HEK293 (cell line): Measurements from ENCODE around the gene KLHL18.
A peak's percentile ranks its signal among the peaks of the same experiment; 100 is the strongest.

Source experiments
- CTCF ChIA-PET: fragments of 350-600 bp; formaldehyde crosslinking; extraction: SDS; loops from one replicate; lab custom pipeline; 2021; ENCODE audit warnings: antibody characterized with exemption; lab: Yijun Ruan, JAX
- POLR2A ChIA-PET: fragments of 300-600 bp; formaldehyde crosslinking; extraction: SDS; loops from one replicate; lab custom pipeline; 2020; ENCODE audit warnings: antibody characterized with exemption, inconsistent platforms; lab: Yijun Ruan, JAX
- H3K27ac ChIP-seq: fragments of 200-500 bp; sonication (Bioruptor generic); 2 replicates; pipeline ENCODE4 v1.5.1; 2014; ENCODE audit warnings: low read depth, low read length, control low read depth, inconsistent platforms; ENCODE audit errors: extremely low read depth
- H3K36me3 ChIP-seq, 2 experiments: fragments of 200-500 bp in 1 of 2; sonication (Bioruptor generic) in 1 of 2; 1 replicate in 1 of 2; 2 replicates in 1 of 2; pipeline ENCODE4 v1.5.1; 2014 to 2017; ENCODE audit warnings: inconsistent platforms in 2 of 2, low read length in 2 of 2; ENCODE audit not compliant: control insufficient read depth in 2 of 2, insufficient read depth in 1 of 2
- H3K4me1 ChIP-seq: fragments of 200-500 bp; sonication (Bioruptor generic); 2 replicates; pipeline ENCODE4 v1.5.1; 2014; ENCODE audit warnings: mild to moderate bottlenecking, low read length, inconsistent platforms; ENCODE audit not compliant: control insufficient read depth, insufficient read depth
- H3K4me3 ChIP-seq: 2 replicates; pipeline ENCODE4 v1.5.1; 2011; ENCODE audit warnings: low read depth, mild to moderate bottlenecking, control low read depth, low read length, moderate library complexity
- H3K9me3 ChIP-seq: fragments of 200-500 bp; sonication (Bioruptor generic); 2 replicates; pipeline ENCODE4 v1.5.1; 2014; ENCODE audit warnings: low read depth, low read length, inconsistent platforms; ENCODE audit not compliant: control insufficient read depth, insufficient read depth
- KLF1 ChIP-seq: fragments of 450-650 bp; formaldehyde crosslinking; IDR thresholded peaks from 2 replicates; pipeline ENCODE4 v1.5.1; 2016; ENCODE audit warnings: missing biosample characterization, missing genetic modification characterization
- KLF10 ChIP-seq: fragments of 450-650 bp; IDR thresholded peaks from 2 replicates; pipeline ENCODE4 v1.5.1; 2018; ENCODE audit warnings: missing biosample characterization, mild to moderate bottlenecking, missing genetic modification characterization
- KLF8 ChIP-seq: fragments of 450-650 bp; formaldehyde crosslinking; IDR thresholded peaks from 2 replicates; pipeline ENCODE4 v1.5.1; 2016; ENCODE audit warnings: missing biosample characterization, missing genetic modification characterization
- SCRT2 ChIP-seq: fragments of 450-650 bp; formaldehyde crosslinking; IDR thresholded peaks from 2 replicates; pipeline ENCODE4 v1.5.1; 2016; ENCODE audit warnings: missing biosample characterization, missing genetic modification characterization
- TRIM28 ChIP-seq: IDR thresholded peaks from 2 replicates; pipeline ENCODE4 v1.6.1; 2011; ENCODE audit warnings: low read length, control low read depth, borderline replicate concordance
- ZIC2 ChIP-seq: fragments of 450-650 bp; formaldehyde crosslinking; IDR thresholded peaks from 2 replicates; pipeline ENCODE4 v1.5.1; 2016; ENCODE audit warnings: missing biosample characterization, missing genetic modification characterization
- ZNF112 ChIP-seq: fragments of 450-650 bp; formaldehyde crosslinking; IDR thresholded peaks from 2 replicates; pipeline ENCODE4 v1.5.0; 2017; ENCODE audit warnings: missing biosample characterization, missing genetic modification characterization
- ZNF121 ChIP-seq: fragments of 450-650 bp; formaldehyde crosslinking; IDR thresholded peaks from 2 replicates; pipeline ENCODE4 v1.5.1; 2016; ENCODE audit warnings: missing biosample characterization, missing genetic modification characterization
- ZNF140 ChIP-seq: fragments of 450-650 bp; formaldehyde crosslinking; IDR thresholded peaks from 2 replicates; pipeline ENCODE4 v1.5.1; 2016; ENCODE audit warnings: missing biosample characterization, missing genetic modification characterization
- ZNF157 ChIP-seq: fragments of 450-650 bp; formaldehyde crosslinking; IDR thresholded peaks from 2 replicates; pipeline ENCODE4 v1.5.1; 2016; ENCODE audit warnings: missing biosample characterization, missing genetic modification characterization
- ZNF174 ChIP-seq: fragments of 450-650 bp; formaldehyde crosslinking; IDR thresholded peaks from 2 replicates; pipeline ENCODE4 v1.5.0; 2017; ENCODE audit warnings: missing biosample characterization, mild to moderate bottlenecking, missing genetic modification characterization
- ZNF202 ChIP-seq: fragments of 450-650 bp; formaldehyde crosslinking; IDR thresholded peaks from 2 replicates; pipeline ENCODE4 v1.5.1; 2016; ENCODE audit warnings: missing biosample characterization, missing genetic modification characterization, borderline replicate concordance
- ZNF239 ChIP-seq: fragments of 450-650 bp; formaldehyde crosslinking; IDR thresholded peaks from 2 replicates; pipeline ENCODE4 v1.5.1; 2016; ENCODE audit warnings: missing biosample characterization, missing genetic modification characterization
- ZNF302 ChIP-seq: fragments of 450-650 bp; formaldehyde crosslinking; IDR thresholded peaks from 2 replicates; pipeline ENCODE4 v1.5.1; 2016; ENCODE audit warnings: missing biosample characterization, missing genetic modification characterization, low read depth
- ZNF335 ChIP-seq: fragments of 450-650 bp; formaldehyde crosslinking; conservative IDR thresholded peaks from 2 replicates; pipeline ENCODE4 v1.5.1; 2016; ENCODE audit warnings: missing biosample characterization, missing genetic modification characterization
- ZNF354C ChIP-seq: fragments of 450-650 bp; formaldehyde crosslinking; IDR thresholded peaks from 2 replicates; pipeline ENCODE4 v1.5.1; 2016; ENCODE audit warnings: missing biosample characterization, missing genetic modification characterization, low read depth, borderline replicate concordance
- ZNF366 ChIP-seq: fragments of 450-650 bp; formaldehyde crosslinking; conservative IDR thresholded peaks from 2 replicates; pipeline ENCODE4 v1.5.1; 2016; ENCODE audit warnings: missing biosample characterization, missing genetic modification characterization
- ZNF560 ChIP-seq: fragments of 450-650 bp; formaldehyde crosslinking; IDR thresholded peaks from 2 replicates; pipeline ENCODE4 v1.5.1; 2017; ENCODE audit warnings: missing biosample characterization, missing genetic modification characterization, borderline replicate concordance
- ZNF623 ChIP-seq: fragments of 450-650 bp; formaldehyde crosslinking; IDR thresholded peaks from 2 replicates; pipeline ENCODE4 v1.5.1; 2016; ENCODE audit warnings: missing biosample characterization, missing genetic modification characterization
- ZSCAN30 ChIP-seq: fragments of 450-650 bp; IDR thresholded peaks from 2 replicates; pipeline ENCODE4 v1.5.1; 2018; ENCODE audit warnings: missing biosample characterization, mild to moderate bottlenecking, missing genetic modification characterization, moderate library complexity
- TF ChIP-seq, protein P1 (sequence below): sonication (generic); formaldehyde crosslinking; IDR thresholded peaks from 2 replicates; pipeline ENCODE4 v1.8.1; 2022; ENCODE audit warnings: mild to moderate bottlenecking, moderate library complexity, missing genetic modification reagents
- TF ChIP-seq, protein P2 (sequence below): fragments of 450-650 bp; formaldehyde crosslinking; IDR thresholded peaks from 2 replicates; pipeline ENCODE4 v1.5.1; 2017; ENCODE audit warnings: missing biosample characterization, mild to moderate bottlenecking, missing genetic modification characterization, moderate library complexity
- TF ChIP-seq, protein P3 (sequence below): fragments of 450-650 bp; formaldehyde crosslinking; IDR thresholded peaks from 2 replicates; pipeline ENCODE4 v1.5.1; 2016; ENCODE audit warnings: missing biosample characterization, missing genetic modification characterization
- TF ChIP-seq, protein P4 (sequence below): fragments of 450-650 bp; formaldehyde crosslinking; IDR thresholded peaks from 2 replicates; pipeline ENCODE4 v1.5.1; 2016; ENCODE audit warnings: missing biosample characterization, missing genetic modification characterization

KLHL18 gene

DNA sequence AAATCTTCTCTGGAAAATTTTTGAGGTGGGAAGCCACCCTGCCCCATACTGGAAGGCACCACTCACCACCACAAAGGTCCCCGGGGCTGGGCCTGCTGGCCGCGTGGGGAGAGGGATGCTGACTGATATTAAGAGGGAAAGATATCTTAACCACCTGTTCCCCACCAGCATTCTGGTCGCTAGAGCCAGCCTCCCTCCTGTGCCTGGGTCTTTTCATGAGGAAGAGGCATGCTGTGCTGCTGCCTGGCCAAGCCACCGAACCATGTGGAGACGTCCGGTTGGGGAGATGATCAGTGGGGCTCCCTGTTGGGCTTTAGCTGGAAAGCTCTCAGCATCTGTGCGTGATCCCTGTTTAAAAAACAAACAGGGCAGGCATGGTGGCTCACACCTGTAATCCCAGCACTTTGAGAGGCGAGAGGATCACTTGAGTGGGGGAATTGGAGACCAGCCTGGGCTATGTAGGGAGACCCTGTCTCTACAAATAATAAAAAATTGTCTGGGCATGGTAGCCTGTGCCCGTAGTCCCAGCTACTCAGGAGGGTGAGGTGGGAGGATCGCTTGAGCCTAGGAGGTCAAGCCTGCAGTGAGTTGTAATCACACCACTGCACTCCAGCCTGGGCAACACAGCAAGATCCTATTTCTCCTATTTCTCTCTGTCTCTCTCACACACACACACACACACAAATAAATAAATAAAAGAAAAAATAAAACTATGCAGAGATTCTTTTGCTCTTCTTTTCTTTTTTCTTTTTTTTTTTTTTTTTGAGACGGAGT lies 1.0 kb downstream of the KLHL18 start:
- TF ChIP-seq ZNF121 (tag by site-specific recombination): peak; percentile 93
- no peak for TF ChIP-seq ZSCAN30
- no peak for TF ChIP-seq ZNF140 (tag by site-specific recombination)
- TF ChIP-seq, protein P1, sequence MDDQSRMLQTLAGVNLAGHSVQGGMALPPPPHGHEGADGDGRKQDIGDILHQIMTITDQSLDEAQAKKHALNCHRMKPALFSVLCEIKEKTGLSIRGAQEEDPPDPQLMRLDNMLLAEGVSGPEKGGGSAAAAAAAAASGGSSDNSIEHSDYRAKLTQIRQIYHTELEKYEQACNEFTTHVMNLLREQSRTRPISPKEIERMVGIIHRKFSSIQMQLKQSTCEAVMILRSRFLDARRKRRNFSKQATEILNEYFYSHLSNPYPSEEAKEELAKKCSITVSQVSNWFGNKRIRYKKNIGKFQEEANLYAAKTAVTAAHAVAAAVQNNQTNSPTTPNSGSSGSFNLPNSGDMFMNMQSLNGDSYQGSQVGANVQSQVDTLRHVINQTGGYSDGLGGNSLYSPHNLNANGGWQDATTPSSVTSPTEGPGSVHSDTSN (CRISPR knock-in tag): no peak
- TF ChIP-seq TRIM28: no peak
- no peak for TF ChIP-seq KLF1
- no peak for TF ChIP-seq ZNF302 (tag by site-specific recombination)
- TF ChIP-seq SCRT2 (tag by site-specific recombination): peak; percentile 56
- TF ChIP-seq ZNF335 (tag by site-specific recombination): peak; percentile 69
- peak; percentile 100 for TF ChIP-seq ZIC2
- TF ChIP-seq ZNF174 (tag by site-specific recombination): no peak
- TF ChIP-seq, protein P2, sequence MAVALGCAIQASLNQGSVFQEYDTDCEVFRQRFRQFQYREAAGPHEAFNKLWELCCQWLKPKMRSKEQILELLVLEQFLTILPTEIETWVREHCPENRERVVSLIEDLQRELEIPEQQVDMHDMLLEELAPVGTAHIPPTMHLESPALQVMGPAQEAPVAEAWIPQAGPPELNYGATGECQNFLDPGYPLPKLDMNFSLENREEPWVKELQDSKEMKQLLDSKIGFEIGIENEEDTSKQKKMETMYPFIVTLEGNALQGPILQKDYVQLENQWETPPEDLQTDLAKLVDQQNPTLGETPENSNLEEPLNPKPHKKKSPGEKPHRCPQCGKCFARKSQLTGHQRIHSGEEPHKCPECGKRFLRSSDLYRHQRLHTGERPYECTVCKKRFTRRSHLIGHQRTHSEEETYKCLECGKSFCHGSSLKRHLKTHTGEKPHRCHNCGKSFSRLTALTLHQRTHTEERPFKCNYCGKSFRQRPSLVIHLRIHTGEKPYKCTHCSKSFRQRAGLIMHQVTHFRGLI (tag by site-specific recombination): peak; percentile 95
- TF ChIP-seq, protein P3, sequence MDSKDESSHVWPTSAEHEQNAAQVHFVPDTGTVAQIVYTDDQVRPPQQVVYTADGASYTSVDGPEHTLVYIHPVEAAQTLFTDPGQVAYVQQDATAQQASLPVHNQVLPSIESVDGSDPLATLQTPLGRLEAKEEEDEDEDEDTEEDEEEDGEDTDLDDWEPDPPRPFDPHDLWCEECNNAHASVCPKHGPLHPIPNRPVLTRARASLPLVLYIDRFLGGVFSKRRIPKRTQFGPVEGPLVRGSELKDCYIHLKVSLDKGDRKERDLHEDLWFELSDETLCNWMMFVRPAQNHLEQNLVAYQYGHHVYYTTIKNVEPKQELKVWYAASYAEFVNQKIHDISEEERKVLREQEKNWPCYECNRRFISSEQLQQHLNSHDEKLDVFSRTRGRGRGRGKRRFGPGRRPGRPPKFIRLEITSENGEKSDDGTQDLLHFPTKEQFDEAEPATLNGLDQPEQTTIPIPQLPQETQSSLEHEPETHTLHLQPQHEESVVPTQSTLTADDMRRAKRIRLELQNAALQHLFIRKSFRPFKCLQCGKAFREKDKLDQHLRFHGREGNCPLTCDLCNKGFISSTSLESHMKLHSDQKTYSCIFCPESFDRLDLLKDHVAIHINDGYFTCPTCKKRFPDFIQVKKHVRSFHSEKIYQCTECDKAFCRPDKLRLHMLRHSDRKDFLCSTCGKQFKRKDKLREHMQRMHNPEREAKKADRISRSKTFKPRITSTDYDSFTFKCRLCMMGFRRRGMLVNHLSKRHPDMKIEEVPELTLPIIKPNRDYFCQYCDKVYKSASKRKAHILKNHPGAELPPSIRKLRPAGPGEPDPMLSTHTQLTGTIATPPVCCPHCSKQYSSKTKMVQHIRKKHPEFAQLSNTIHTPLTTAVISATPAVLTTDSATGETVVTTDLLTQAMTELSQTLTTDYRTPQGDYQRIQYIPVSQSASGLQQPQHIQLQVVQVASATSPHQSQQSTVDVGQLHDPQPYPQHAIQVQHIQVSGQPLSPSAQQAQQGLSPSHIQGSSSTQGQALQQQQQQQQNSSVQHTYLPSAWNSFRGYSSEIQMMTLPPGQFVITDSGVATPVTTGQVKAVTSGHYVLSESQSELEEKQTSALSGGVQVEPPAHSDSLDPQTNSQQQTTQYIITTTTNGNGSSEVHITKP (tag by site-specific recombination): 0 out of 2 replicates have a peak, but pooled peaks have one; percentile 41
- no peak for TF ChIP-seq ZNF623 (tag by site-specific recombination)
- no peak for TF ChIP-seq ZNF202
- peaks cover 0 to 25% of the 10 kb centered on the region in 2 experiments; a peak in 2 of 3 replicates for H3K36me3 ChIP-seq
- ChIA-PET CTCF (no interaction called here), POLR2A (no interaction called here)
- no peak overlapping the region; the same call in 1 of the 2 replicates for H3K27ac ChIP-seq
- peak overlapping the region; percentile 89 for H3K4me3 ChIP-seq
- H3K4me1 ChIP-seq: no peaks in the 10 kb centered on the region; the same call in 1 of the 2 replicates
- H3K9me3 ChIP-seq: no peaks in the 10 kb centered on the region

DNA sequence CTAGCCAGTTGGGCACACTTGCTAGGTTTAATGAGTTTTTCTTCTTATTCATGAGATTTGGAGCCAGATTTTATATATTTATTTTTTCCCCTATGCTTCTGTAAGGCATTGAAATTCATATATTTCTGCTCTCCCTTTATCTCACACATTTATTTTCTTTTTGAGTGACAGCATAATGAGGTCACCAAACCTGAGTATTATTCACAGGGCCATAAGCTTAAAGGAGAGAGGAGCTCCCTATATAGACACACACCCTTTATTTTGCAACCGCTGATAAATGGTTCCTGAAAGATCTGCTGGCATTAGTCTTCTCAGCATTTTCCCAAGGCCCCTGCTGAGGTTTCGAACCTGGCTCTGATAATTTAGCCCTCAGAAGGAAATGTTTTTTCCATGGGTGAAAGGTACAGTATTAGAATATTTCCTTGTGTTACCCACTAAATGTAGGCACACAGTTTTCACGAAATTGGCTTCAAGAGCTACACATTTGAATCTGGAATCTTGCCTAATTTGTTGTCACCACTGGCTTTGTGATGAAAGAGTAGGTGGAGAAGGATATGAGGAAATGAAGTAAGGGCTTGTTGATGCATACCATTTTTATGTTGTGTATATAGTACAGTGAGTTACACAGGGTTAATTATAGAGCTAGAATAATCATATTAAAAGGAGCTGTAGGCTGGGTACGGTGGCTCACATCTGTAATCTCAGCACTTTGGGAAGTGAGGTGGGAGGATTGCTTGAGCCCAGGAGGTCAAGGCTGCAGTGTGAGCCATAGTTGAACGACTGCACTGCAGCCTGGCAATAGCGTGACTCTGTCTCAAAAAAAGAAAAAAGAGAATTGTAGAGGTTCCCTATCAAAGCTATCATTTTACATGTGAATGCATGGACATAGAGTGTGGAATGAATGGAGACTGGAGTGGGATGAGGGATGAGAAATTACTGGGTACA lies 6.5 kb downstream of the KLHL18 start:
- CTCF ChIA-PET: interaction anchor here (1.0 kb wide), 1 partner anchor 39 kb away, joined by 3 read pairs; no protein-coding TSS in a partner anchor
- no peak overlapping the region for H3K4me3 ChIP-seq
- POLR2A ChIA-PET: no interaction called here
- H3K27ac ChIP-seq: no peak overlapping the region
- peaks cover 0 to 46% of the 10 kb centered on the region in 2 experiments; a peak in 2 of 3 replicates for H3K36me3 ChIP-seq
- no peaks in the 10 kb centered on the region for H3K9me3 ChIP-seq
- H3K4me1 ChIP-seq: no peaks in the 10 kb centered on the region; the same call in 1 of the 2 replicates
- TF ChIP-seq, protein P4, sequence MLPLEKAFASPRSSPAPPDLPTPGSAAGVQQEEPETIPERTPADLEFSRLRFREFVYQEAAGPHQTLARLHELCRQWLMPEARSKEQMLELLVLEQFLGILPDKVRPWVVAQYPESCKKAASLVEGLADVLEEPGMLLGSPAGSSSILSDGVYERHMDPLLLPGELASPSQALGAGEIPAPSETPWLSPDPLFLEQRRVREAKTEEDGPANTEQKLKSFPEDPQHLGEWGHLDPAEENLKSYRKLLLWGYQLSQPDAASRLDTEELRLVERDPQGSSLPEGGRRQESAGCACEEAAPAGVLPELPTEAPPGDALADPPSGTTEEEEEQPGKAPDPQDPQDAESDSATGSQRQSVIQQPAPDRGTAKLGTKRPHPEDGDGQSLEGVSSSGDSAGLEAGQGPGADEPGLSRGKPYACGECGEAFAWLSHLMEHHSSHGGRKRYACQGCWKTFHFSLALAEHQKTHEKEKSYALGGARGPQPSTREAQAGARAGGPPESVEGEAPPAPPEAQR (tag by site-specific recombination): no peak
- TF ChIP-seq ZNF354C (tag by site-specific recombination) (no peak), ZNF239 (tag by site-specific recombination) (no peak), ZNF112 (tag by site-specific recombination) (no peak), ZNF366 (tag by site-specific recombination) (no peak), ZNF560 (tag by site-specific recombination) (no peak), ZNF157 (tag by site-specific recombination) (no peak), KLF10 (tag by site-specific recombination) (no peak), KLF8 (tag by site-specific recombination) (no peak)
- TF ChIP-seq, protein P1 (CRISPR knock-in tag): no peak
